HepG2 (cell line): ENCODE data around the gene GFRA3. TPM values are rescaled to one million over a fixed set of nuclear protein-coding genes. Genes with fewer than 3 reads are reported as not detected.
A peak's percentile ranks its signal among the peaks of the same experiment; 100 is the strongest.

Source experiments
- ATAC-seq: fragments of 200-7000 bp; cut with Tn5 transposase; 3 replicates; pipeline ENCODE4 v1.9.1; 2020; ENCODE audit warnings: mild to moderate bottlenecking, moderate library complexity
- BruUV-seq: library from RNA; stranded (reverse); fragments of 400-500 nt; replicated peaks from 2 replicates; lab custom pipeline; 2021; lab: Mats Ljungman, UMichigan
- CTCF ChIA-PET: fragments of 300-600 bp; formaldehyde crosslinking; extraction: SDS; loops from one replicate; lab custom pipeline; 2021; ENCODE audit warnings: low total read pairs, inconsistent platforms, low intra/inter-chr PET ratio; lab: Yijun Ruan, JAX
- POLR2A ChIA-PET: fragments of 350-600 bp; sonication (Branson Sonifier 250); formaldehyde crosslinking; loops from one replicate; lab custom pipeline; 2020; ENCODE audit warnings: antibody characterized with exemption, inconsistent platforms; lab: Yijun Ruan, JAX
- DNase-seq: peaks from one replicate; pipeline ENCODE4 v3.0.0-alpha.2; 2015; ENCODE audit warnings: low spot score
- FAIRE-seq: peaks from 3 replicates; lab custom pipeline; 2011; peaks lifted over from hg19 to GRCh38; lab: Jason Lieb, UNC
- H2AFZ ChIP-seq: one replicate; pipeline ENCODE4 v1.6.1; 2011; ENCODE audit warnings: low read length, inconsistent platforms
- H3K27ac ChIP-seq: fragments of 300-600 bp; 3 replicates; pipeline ENCODE4 v1.8.0; 2011; ENCODE audit warnings: mixed run types, mild to moderate bottlenecking, mixed read lengths, low read length, inconsistent platforms; ENCODE audit not compliant: insufficient read depth; ENCODE audit errors: extremely low read length
- H3K27me3 ChIP-seq, 2 experiments: fragments of 200-600 bp in 1 of 2; 2 replicates in 1 of 2; 3 replicates in 1 of 2; pipeline versions ENCODE4 v1.6.0 to v1.8.0; 2011; ENCODE audit warnings: low read length in 2 of 2, mild to moderate bottlenecking in 2 of 2, moderate library complexity in 2 of 2, inconsistent platforms in 1 of 2; ENCODE audit not compliant: insufficient read depth in 2 of 2, control insufficient read depth in 1 of 2
- H3K36me3 ChIP-seq, 2 experiments: fragments of 200-600 bp in 1 of 2; replicated peaks in 1 of 2; 2 replicates in 1 of 2; 3 replicates in 1 of 2; pipeline versions ENCODE4 v1.5.1 to v1.8.0; 2011; ENCODE audit warnings: low read length in 2 of 2, inconsistent platforms in 1 of 2; ENCODE audit not compliant: insufficient read depth in 2 of 2, control insufficient read depth in 1 of 2
- H3K4me1 ChIP-seq: 2 replicates; pipeline ENCODE4 v1.5.1; 2012; ENCODE audit warnings: low read length, inconsistent platforms; ENCODE audit not compliant: insufficient read depth
- H3K4me2 ChIP-seq: 2 replicates; pipeline ENCODE4 v1.6.0; 2011; ENCODE audit warnings: low read depth, low read length, inconsistent platforms
- H3K4me3 ChIP-seq, 3 experiments: fragments of 200-600 bp in 1 of 3; sonication (generic), shearing (Covaris generic) in 1 of 3; replicated peaks in 1 of 3; 2 replicates each; pipeline ENCODE4 v1.5.1; 2011 to 2016; ENCODE audit warnings: low read length in 3 of 3, inconsistent platforms in 2 of 3, low read depth in 2 of 3, mild to moderate bottlenecking in 2 of 3, control low read depth in 1 of 3, mixed read lengths in 1 of 3; ENCODE audit not compliant: insufficient read depth in 1 of 3
- H3K79me2 ChIP-seq: one replicate; pipeline ENCODE4 v1.6.1; 2011; ENCODE audit warnings: low read length, inconsistent platforms; ENCODE audit not compliant: insufficient read depth
- H3K9ac ChIP-seq: 2 replicates; pipeline ENCODE4 v1.6.0; 2011; ENCODE audit warnings: mild to moderate bottlenecking, low read depth, low read length, inconsistent platforms; ENCODE audit not compliant: insufficient read depth
- H3K9me3 ChIP-seq: 2 replicates; pipeline ENCODE4 v1.5.1; 2012; ENCODE audit warnings: mild to moderate bottlenecking, low read length
- H4K20me1 ChIP-seq: 2 replicates; pipeline ENCODE4 v1.6.0; 2011; ENCODE audit warnings: inconsistent platforms, mild to moderate bottlenecking, low read length, moderate library complexity; ENCODE audit not compliant: insufficient read depth
- AGO2 ChIP-seq: fragments of 200-400 bp; formaldehyde crosslinking; optimal IDR thresholded peaks from 2 replicates; pipeline ENCODE3; 2017; ENCODE audit warnings: mild to moderate bottlenecking, low read depth, low read length, moderate library complexity
- BATF2 ChIP-seq: sonication (generic); formaldehyde crosslinking; IDR thresholded peaks from 2 replicates; pipeline ENCODE4 v1.8.0; 2022; ENCODE audit warnings: mild to moderate bottlenecking, missing genetic modification reagents, moderate library complexity
- DR1 ChIP-seq: sonication (generic); formaldehyde crosslinking; IDR thresholded peaks from 2 replicates; pipeline ENCODE4 v1.8.0; 2021; ENCODE audit warnings: mild to moderate bottlenecking, missing genetic modification reagents, inconsistent platforms
- E2F1 ChIP-seq: sonication (generic); formaldehyde crosslinking; IDR thresholded peaks from 2 replicates; pipeline ENCODE4 v1.5.0; 2020; ENCODE audit warnings: missing genetic modification reagents
- EEA1 ChIP-seq: sonication (generic); formaldehyde crosslinking; IDR thresholded peaks from 2 replicates; pipeline ENCODE4 v1.5.1; 2020; ENCODE audit warnings: mild to moderate bottlenecking, missing genetic modification reagents, borderline replicate concordance
- HOXA7 ChIP-seq: sonication (generic); formaldehyde crosslinking; IDR thresholded peaks from 2 replicates; pipeline ENCODE4 v1.8.1; 2022; ENCODE audit warnings: mild to moderate bottlenecking, missing genetic modification reagents, moderate library complexity
- MTA1 ChIP-seq: sonication (generic); formaldehyde crosslinking; IDR thresholded peaks from 2 replicates; pipeline ENCODE4 v1.4.0; 2020; ENCODE audit warnings: missing genetic modification reagents, mild to moderate bottlenecking, borderline replicate concordance
- NFIB ChIP-seq: sonication (generic); formaldehyde crosslinking; IDR thresholded peaks from 2 replicates; pipeline ENCODE4 v1.9.0; 2021; ENCODE audit warnings: missing genetic modification reagents, mild to moderate bottlenecking, borderline replicate concordance
- NONO ChIP-seq, 2 experiments: fragments of 450-650 bp in 1 of 2; sonication (generic) in 1 of 2; formaldehyde crosslinking in 1 of 2; IDR thresholded peaks in 1 of 2; conservative IDR thresholded peaks in 1 of 2; 2 replicates each; pipeline versions ENCODE4 v1.6.1 to v1.8.0; 2017 to 2022; ENCODE audit warnings: mild to moderate bottlenecking in 1 of 2, missing genetic modification reagents in 1 of 2, moderate library complexity in 1 of 2
- NR0B2 ChIP-seq: sonication (generic); formaldehyde crosslinking; IDR thresholded peaks from 2 replicates; pipeline ENCODE4 v1.4.0; 2020; ENCODE audit warnings: mild to moderate bottlenecking, missing genetic modification reagents
- TSC22D2 ChIP-seq: sonication (generic); formaldehyde crosslinking; IDR thresholded peaks from 2 replicates; pipeline ENCODE4 v1.5.1; 2020; ENCODE audit warnings: missing genetic modification reagents, mild to moderate bottlenecking, borderline replicate concordance
- ZC3H4 ChIP-seq: sonication (generic); formaldehyde crosslinking; IDR thresholded peaks from 2 replicates; pipeline ENCODE4 v1.4.0; 2020; ENCODE audit warnings: missing genetic modification reagents, borderline replicate concordance
- ZFP36 ChIP-seq: fragments of 150-350 bp; IDR thresholded peaks from 2 replicates; pipeline ENCODE4 v1.6.1; 2018; ENCODE audit warnings: borderline replicate concordance, low read length, low read depth; ENCODE audit not compliant: partially characterized antibody
- ZNF143 ChIP-seq: sonication (generic); formaldehyde crosslinking; IDR thresholded peaks from 2 replicates; pipeline ENCODE4 v1.4.0; 2020; ENCODE audit warnings: missing genetic modification reagents
- ZNF280D ChIP-seq: sonication (generic); formaldehyde crosslinking; IDR thresholded peaks from 2 replicates; pipeline ENCODE4 v1.5.1; 2020; ENCODE audit warnings: mild to moderate bottlenecking, missing genetic modification reagents
- WGBS: methylation state at CpG from one replicate; pipeline ENCODE4 v1.1.6; 2017; ENCODE audit warnings: low lambda C conversion rate; 5-methylcytosine and 5-hydroxymethylcytosine counted together
- in situ Hi-C: cut with HindIII; loops from 2 replicates; pipeline ENCODE4 v1.10.0; 2017; ENCODE audit warnings: low pct_unique_long_range_greater_than_20kb; ENCODE audit not compliant: extremely low pct_ligation_motif_present
- intact Hi-C: fragments of 100-400 bp; cut with micrococcal nuclease; formaldehyde crosslinking; loops from one replicate; pipeline ENCODE4 v1.10.0; 2022; ENCODE audit not compliant: unreplicated experiment
- polyA plus RNA-seq, 8 experiments: library from polyadenylated mRNA; depleted of rRNA in 3 of 8; stranded (reverse) in 7 of 8; unstranded in 1 of 8; fragments of >200 nt; fragmentation: Illumina TruSeq in 4 of 8; extraction: Trizol in 4 of 8; gene quantifications; 2 replicates each; pipeline versions ENCODE4 v1.2.1 to v1.2.3, GENCODE V29; 2011 to 2016; ENCODE audit warnings: low read depth in 4 of 8, missing spikeins in 1 of 8, mixed read lengths in 1 of 8; ENCODE audit not compliant: insufficient read depth in 1 of 8
- total RNA-seq, 5 experiments: library from RNA; depleted of rRNA; stranded (reverse); fragments of >200 nt; fragmentation: Illumina TruSeq; extraction: Trizol; gene quantifications; 2 replicates each; pipeline ENCODE4 v1.2.3, GENCODE V29; 2016; ENCODE audit warnings: low read depth in 1 of 5

GFRA3 gene
- total and polyA plus RNA-seq, 2 of the 13 experiments (the other 11 are each of a cell fraction or from before 2014, with no cell fraction given): 0.27 to 0.30 TPM

- Histone ChIP-seq H3K9me3 (no peaks in the 10 kb centered on the region), H3K27me3 (no peaks in the 10 kb centered on the region), H4K20me1 (no peaks in the 10 kb centered on the region), H3K4me1 (peaks cover 9% of the 10 kb centered on the region), H3K9ac (no peak overlapping the region), H3K36me3 (peaks cover 4 to 18% of the 10 kb centered on the region in 2 experiments; a peak in 4 of 5 replicates), H3K79me2 (no peaks in the 10 kb centered on the region), H3K4me2 (no peak overlapping the region), H3K4me3 (no peak overlapping the region), H3K27ac (no peak overlapping the region), H2AFZ (no peak overlapping the region)
- FAIRE-seq (no peak), DNase-seq (peak; percentile 11), ATAC-seq (no peak)
- WGBS: 100% methylated on average over 1 of the region's 1 CpG
- ChIA-PET POLR2A (interaction anchor here (1.2 kb wide), 1 partner anchor 32 kb away, joined by 3 read pairs; the partner anchor contains the start of gene FAM53C), CTCF (no interaction called here)
- no TSS peak for BruUV-seq
- TF ChIP-seq ZC3H4 (no peak), NONO (IDR thresholded peaks at IDR 0.05) (no peak), NONO (CRISPR knock-in tag; conservative IDR thresholded peaks at IDR 0.05) (no peak), AGO2 (no peak), ZNF143 (no peak), NFIB (no peak), DR1 (CRISPR knock-in tag) (no peak), HOXA7 (CRISPR knock-in tag) (no peak), E2F1 (CRISPR knock-in tag) (no peak), EEA1 (no peak), ZFP36 (no peak), BATF2 (CRISPR knock-in tag) (no peak), ZNF280D (CRISPR knock-in tag) (no peak), NR0B2 (CRISPR knock-in tag) (no peak), MTA1 (CRISPR knock-in tag) (no peak), TSC22D2 (CRISPR knock-in tag) (no peak)
- intact Hi-C loops (no loop called here), in situ Hi-C loops (no loop called here)
Observed at GRCh38 chr5:138305797-138306196, 31.4 kb upstream of the GFRA3 start.
